SK-N-SH treated with all-trans-retinoic acid at 6 μM for 48 hours (cell line): ENCODE measurements around the gene SDC1.

ENCODE experiments used
- ATAC-seq: fragments of 200-7000 bp; cut with Tn5 transposase; 3 replicates; pipeline ENCODE4 v1.9.1; 2020; ENCODE audit warnings: mild to moderate bottlenecking, moderate library complexity
- ARNTL ChIP-seq: fragments of 450-650 bp; formaldehyde crosslinking; IDR thresholded peaks from 2 replicates; pipeline ENCODE4 v1.5.0; 2020; ENCODE audit warnings: low read depth, mild to moderate bottlenecking, moderate library complexity, borderline replicate concordance
- BACH2 ChIP-seq: fragments of 250-450 bp; sonication (Bioruptor Pico); IDR thresholded peaks from 2 replicates; pipeline ENCODE4 v1.9.0; 2021; ENCODE audit warnings: mild to moderate bottlenecking, borderline replicate concordance
- CSDC2 ChIP-seq: fragments of 250-450 bp; sonication (Bioruptor Pico); IDR thresholded peaks from 2 replicates; pipeline ENCODE4 v1.5.0; 2020; ENCODE audit warnings: mild to moderate bottlenecking, moderate library complexity
- GLIS3 ChIP-seq: fragments of 250-450 bp; sonication (Bioruptor Pico); IDR thresholded peaks from 2 replicates; pipeline ENCODE4 v1.5.0; 2020; ENCODE audit warnings: mild to moderate bottlenecking, moderate library complexity
- ISL1 ChIP-seq: fragments of 250-450 bp; sonication (Bioruptor Pico); IDR thresholded peaks from 2 replicates; pipeline ENCODE4 v2.1.2; 2022; ENCODE audit warnings: mild to moderate bottlenecking, moderate library complexity
- OSR1 ChIP-seq: fragments of 250-450 bp; sonication (Bioruptor Pico); IDR thresholded peaks from 2 replicates; pipeline ENCODE4 v1.8.0; 2022; ENCODE audit warnings: moderate library complexity, mild to moderate bottlenecking, inconsistent platforms
- POU6F1 ChIP-seq: fragments of 250-450 bp; sonication (Bioruptor Pico); IDR thresholded peaks from 2 replicates; pipeline ENCODE4 v1.8.0; 2021; ENCODE audit warnings: low read depth, mild to moderate bottlenecking, moderate library complexity, borderline replicate concordance
- PPARA ChIP-seq: fragments of 250-450 bp; sonication (Bioruptor Pico); IDR thresholded peaks from 2 replicates; pipeline ENCODE4 v1.5.0; 2020; ENCODE audit warnings: mild to moderate bottlenecking, borderline replicate concordance
- RARB ChIP-seq: fragments of 250-450 bp; sonication (Bioruptor Pico); IDR thresholded peaks from 2 replicates; pipeline ENCODE4 v1.8.0; 2021; ENCODE audit warnings: mild to moderate bottlenecking, moderate library complexity
- SNAI2 ChIP-seq: fragments of 250-450 bp; sonication (Bioruptor Pico); IDR thresholded peaks from 2 replicates; pipeline ENCODE4 v1.5.0; 2020; ENCODE audit warnings: mild to moderate bottlenecking, moderate library complexity
- TCF4 ChIP-seq: fragments of 250-450 bp; sonication (Bioruptor Pico); IDR thresholded peaks from 2 replicates; pipeline ENCODE4 v1.8.0; 2021; ENCODE audit warnings: mild to moderate bottlenecking, moderate library complexity, borderline replicate concordance
- TOX ChIP-seq: fragments of 250-450 bp; sonication (Bioruptor Pico); IDR thresholded peaks from 2 replicates; pipeline ENCODE4 v1.8.0; 2021; ENCODE audit warnings: mild to moderate bottlenecking, moderate library complexity, borderline replicate concordance
- ZC3H10 ChIP-seq: fragments of 250-450 bp; sonication (Bioruptor Pico); IDR thresholded peaks from 2 replicates; pipeline ENCODE4 v1.5.1; 2021; ENCODE audit warnings: mild to moderate bottlenecking, moderate library complexity
- ZFP3 ChIP-seq: fragments of 250-450 bp; sonication (Bioruptor Pico); IDR thresholded peaks from 2 replicates; pipeline ENCODE4 v1.5.0; 2020; ENCODE audit warnings: mild to moderate bottlenecking, moderate library complexity
- ZFP30 ChIP-seq: fragments of 450-650 bp; formaldehyde crosslinking; IDR thresholded peaks from 2 replicates; pipeline ENCODE4 v1.5.0; 2022; ENCODE audit warnings: mild to moderate bottlenecking, moderate library complexity
- ZNF565 ChIP-seq: fragments of 450-650 bp; formaldehyde crosslinking; conservative IDR thresholded peaks from 2 replicates; pipeline ENCODE4 v1.5.0; 2020; ENCODE audit warnings: low read depth, mild to moderate bottlenecking, moderate library complexity
- ZNF70 ChIP-seq: fragments of 450-650 bp; formaldehyde crosslinking; IDR thresholded peaks from 2 replicates; pipeline ENCODE4 v1.5.0; 2020; ENCODE audit warnings: mild to moderate bottlenecking, moderate library complexity
- ZNF8 ChIP-seq: fragments of 450-650 bp; formaldehyde crosslinking; IDR thresholded peaks from 2 replicates; pipeline ENCODE4 v1.5.0; 2020; ENCODE audit warnings: mild to moderate bottlenecking, moderate library complexity
- TF ChIP-seq, protein P1 (sequence below): fragments of 250-450 bp; sonication (Bioruptor Pico); IDR thresholded peaks from 2 replicates; pipeline ENCODE4 v1.5.1; 2020; ENCODE audit warnings: low read depth, mild to moderate bottlenecking, moderate library complexity
- TF ChIP-seq, protein P2 (sequence below): fragments of 250-450 bp; sonication (Bioruptor Pico); IDR thresholded peaks from 2 replicates; pipeline ENCODE4 v1.5.1; 2021; ENCODE audit warnings: mild to moderate bottlenecking, moderate library complexity
- TF ChIP-seq, protein P3 (sequence below): fragments of 250-450 bp; sonication (Bioruptor Pico); IDR thresholded peaks from 2 replicates; pipeline ENCODE4 v1.5.0; 2020; ENCODE audit warnings: mild to moderate bottlenecking, moderate library complexity

SDC1 gene

GRCh38 chr2:20196657-20197161 lies 28.2 kb downstream of the SDC1 start:
- no peak for ATAC-seq
- TF ChIP-seq, protein P1, sequence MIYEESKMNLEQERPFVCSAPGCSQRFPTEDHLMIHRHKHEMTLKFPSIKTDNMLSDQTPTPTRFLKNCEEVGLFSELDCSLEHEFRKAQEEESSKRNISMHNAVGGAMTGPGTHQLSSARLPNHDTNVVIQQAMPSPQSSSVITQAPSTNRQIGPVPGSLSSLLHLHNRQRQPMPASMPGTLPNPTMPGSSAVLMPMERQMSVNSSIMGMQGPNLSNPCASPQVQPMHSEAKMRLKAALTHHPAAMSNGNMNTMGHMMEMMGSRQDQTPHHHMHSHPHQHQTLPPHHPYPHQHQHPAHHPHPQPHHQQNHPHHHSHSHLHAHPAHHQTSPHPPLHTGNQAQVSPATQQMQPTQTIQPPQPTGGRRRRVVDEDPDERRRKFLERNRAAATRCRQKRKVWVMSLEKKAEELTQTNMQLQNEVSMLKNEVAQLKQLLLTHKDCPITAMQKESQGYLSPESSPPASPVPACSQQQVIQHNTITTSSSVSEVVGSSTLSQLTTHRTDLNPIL (CRISPR knock-in tag): no peak
- TF ChIP-seq GLIS3: no peak
- TF ChIP-seq ZC3H10 (CRISPR knock-in tag): no peak
- no peak for TF ChIP-seq CSDC2
- TF ChIP-seq OSR1 (CRISPR knock-in tag): no peak
- TF ChIP-seq, protein P2, sequence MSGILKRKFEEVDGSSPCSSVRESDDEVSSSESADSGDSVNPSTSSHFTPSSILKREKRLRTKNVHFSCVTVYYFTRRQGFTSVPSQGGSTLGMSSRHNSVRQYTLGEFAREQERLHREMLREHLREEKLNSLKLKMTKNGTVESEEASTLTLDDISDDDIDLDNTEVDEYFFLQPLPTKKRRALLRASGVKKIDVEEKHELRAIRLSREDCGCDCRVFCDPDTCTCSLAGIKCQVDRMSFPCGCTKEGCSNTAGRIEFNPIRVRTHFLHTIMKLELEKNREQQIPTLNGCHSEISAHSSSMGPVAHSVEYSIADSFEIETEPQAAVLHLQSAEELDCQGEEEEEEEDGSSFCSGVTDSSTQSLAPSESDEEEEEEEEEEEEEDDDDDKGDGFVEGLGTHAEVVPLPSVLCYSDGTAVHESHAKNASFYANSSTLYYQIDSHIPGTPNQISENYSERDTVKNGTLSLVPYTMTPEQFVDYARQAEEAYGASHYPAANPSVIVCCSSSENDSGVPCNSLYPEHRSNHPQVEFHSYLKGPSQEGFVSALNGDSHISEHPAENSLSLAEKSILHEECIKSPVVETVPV (CRISPR knock-in tag): no peak
- no peak for TF ChIP-seq ZFP3
- no peak for TF ChIP-seq POU6F1
- no peak for TF ChIP-seq PPARA (CRISPR knock-in tag)
- no peak for TF ChIP-seq ZNF565 (CRISPR knock-in tag)
- no peak for TF ChIP-seq ARNTL (CRISPR knock-in tag)
- no peak for TF ChIP-seq TOX (CRISPR knock-in tag)
- no peak for TF ChIP-seq TCF4 (CRISPR knock-in tag)
- TF ChIP-seq ZNF70: no peak
- no peak for TF ChIP-seq BACH2 (CRISPR knock-in tag)
- TF ChIP-seq RARB (CRISPR knock-in tag): no peak
- no peak for TF ChIP-seq ZNF8 (CRISPR knock-in tag)
- TF ChIP-seq, all 23 proteins: peak for 0

GRCh38 chr2:20196053-20196656 lies 28.8 kb downstream of the SDC1 start:
- TF ChIP-seq PPARA (CRISPR knock-in tag) (no peak), ZNF70 (no peak), ZNF8 (CRISPR knock-in tag) (no peak), ISL1 (CRISPR knock-in tag) (no peak), TCF4 (CRISPR knock-in tag) (no peak), OSR1 (CRISPR knock-in tag) (no peak), ARNTL (CRISPR knock-in tag) (no peak), SNAI2 (CRISPR knock-in tag) (no peak), POU6F1 (no peak), GLIS3 (no peak), BACH2 (CRISPR knock-in tag) (no peak), ZNF565 (CRISPR knock-in tag) (no peak), RARB (CRISPR knock-in tag) (no peak), ZFP3 (no peak), ZFP30 (CRISPR knock-in tag) (no peak), ZC3H10 (CRISPR knock-in tag) (no peak), CSDC2 (no peak)
- TF ChIP-seq, protein P3, sequence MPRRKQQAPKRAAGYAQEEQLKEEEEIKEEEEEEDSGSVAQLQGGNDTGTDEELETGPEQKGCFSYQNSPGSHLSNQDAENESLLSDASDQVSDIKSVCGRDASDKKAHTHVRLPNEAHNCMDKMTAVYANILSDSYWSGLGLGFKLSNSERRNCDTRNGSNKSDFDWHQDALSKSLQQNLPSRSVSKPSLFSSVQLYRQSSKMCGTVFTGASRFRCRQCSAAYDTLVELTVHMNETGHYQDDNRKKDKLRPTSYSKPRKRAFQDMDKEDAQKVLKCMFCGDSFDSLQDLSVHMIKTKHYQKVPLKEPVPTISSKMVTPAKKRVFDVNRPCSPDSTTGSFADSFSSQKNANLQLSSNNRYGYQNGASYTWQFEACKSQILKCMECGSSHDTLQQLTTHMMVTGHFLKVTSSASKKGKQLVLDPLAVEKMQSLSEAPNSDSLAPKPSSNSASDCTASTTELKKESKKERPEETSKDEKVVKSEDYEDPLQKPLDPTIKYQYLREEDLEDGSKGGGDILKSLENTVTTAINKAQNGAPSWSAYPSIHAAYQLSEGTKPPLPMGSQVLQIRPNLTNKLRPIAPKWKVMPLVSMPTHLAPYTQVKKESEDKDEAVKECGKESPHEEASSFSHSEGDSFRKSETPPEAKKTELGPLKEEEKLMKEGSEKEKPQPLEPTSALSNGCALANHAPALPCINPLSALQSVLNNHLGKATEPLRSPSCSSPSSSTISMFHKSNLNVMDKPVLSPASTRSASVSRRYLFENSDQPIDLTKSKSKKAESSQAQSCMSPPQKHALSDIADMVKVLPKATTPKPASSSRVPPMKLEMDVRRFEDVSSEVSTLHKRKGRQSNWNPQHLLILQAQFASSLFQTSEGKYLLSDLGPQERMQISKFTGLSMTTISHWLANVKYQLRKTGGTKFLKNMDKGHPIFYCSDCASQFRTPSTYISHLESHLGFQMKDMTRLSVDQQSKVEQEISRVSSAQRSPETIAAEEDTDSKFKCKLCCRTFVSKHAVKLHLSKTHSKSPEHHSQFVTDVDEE (CRISPR knock-in tag): no peak
- TF ChIP-seq, protein P2 (CRISPR knock-in tag): no peak
- TF ChIP-seq, all 23 proteins: peak for 0
- ATAC-seq: no peak
